Ovary (tissue), 3 donors: Measurements from ENCODE around the gene MBOAT2.

Experiments
- EP300 ChIP-seq: sonication (generic); formaldehyde crosslinking; IDR thresholded peaks from one replicate; pipeline ENCODE4 v1.6.1; 2017; ENCODE audit warnings: antibody characterized with exemption
- POLR2A ChIP-seq: fragments of 450-650 bp; IDR thresholded peaks from one replicate; pipeline ENCODE4 v1.6.1; 2017; ENCODE audit warnings: antibody characterized with exemption, mild to moderate bottlenecking, moderate library complexity
- TF ChIP-seq, protein P1 (sequence below), 3 donors: fragments of 450-650 bp in 2 of 3; fragments of 200-600 bp in 1 of 3; IDR thresholded peaks; one replicate each; pipeline versions ENCODE4 v1.5.1 to v1.8.0; 2016 to 2022; ENCODE audit warnings: antibody characterized with exemption in 3 of 3, mild to moderate bottlenecking in 1 of 3
- donor health status: DM: no; HTN: no; CAD: no.

DNA sequence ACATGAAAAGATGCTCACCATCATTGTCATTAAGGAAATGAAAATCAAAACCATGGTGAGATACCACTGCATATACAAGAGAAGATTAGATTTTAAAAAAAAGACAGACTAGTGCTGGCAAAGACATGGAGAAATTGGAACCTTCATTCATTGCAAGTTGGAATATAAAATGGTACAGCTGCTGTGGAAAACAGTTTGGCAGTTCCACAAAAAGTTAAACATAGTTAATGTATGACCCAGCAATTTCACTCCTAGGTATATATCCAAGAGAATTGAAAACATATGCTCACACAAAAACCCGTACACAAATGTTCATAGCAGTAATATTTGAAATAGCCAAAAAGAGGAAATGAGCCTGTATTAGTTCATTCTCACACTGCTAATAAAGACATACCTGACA is 33.7 kb upstream of the MBOAT2 start:
- TF ChIP-seq EP300 (no peak), POLR2A (no peak)
- TF ChIP-seq, protein P1, sequence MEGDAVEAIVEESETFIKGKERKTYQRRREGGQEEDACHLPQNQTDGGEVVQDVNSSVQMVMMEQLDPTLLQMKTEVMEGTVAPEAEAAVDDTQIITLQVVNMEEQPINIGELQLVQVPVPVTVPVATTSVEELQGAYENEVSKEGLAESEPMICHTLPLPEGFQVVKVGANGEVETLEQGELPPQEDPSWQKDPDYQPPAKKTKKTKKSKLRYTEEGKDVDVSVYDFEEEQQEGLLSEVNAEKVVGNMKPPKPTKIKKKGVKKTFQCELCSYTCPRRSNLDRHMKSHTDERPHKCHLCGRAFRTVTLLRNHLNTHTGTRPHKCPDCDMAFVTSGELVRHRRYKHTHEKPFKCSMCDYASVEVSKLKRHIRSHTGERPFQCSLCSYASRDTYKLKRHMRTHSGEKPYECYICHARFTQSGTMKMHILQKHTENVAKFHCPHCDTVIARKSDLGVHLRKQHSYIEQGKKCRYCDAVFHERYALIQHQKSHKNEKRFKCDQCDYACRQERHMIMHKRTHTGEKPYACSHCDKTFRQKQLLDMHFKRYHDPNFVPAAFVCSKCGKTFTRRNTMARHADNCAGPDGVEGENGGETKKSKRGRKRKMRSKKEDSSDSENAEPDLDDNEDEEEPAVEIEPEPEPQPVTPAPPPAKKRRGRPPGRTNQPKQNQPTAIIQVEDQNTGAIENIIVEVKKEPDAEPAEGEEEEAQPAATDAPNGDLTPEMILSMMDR (IDR thresholded peaks at IDR 0.05) = no peak
